ENCODE data around the gene NLRP13.

- TF ChIP-seq HDGF (IDR thresholded peaks at IDR 0.05; ENCODE audit: borderline replicate concordance) = no peak
- no peak for TF ChIP-seq SUZ12 (IDR thresholded peaks at IDR 0.05)
- TF ChIP-seq FOXM1 (IDR thresholded peaks at IDR 0.05; ENCODE audit: borderline replicate concordance) = no peak
- TF ChIP-seq ARNT (IDR thresholded peaks at IDR 0.05) = no peak
- TF ChIP-seq SP1 (IDR thresholded peaks at IDR 0.05) = no peak
- no peak for TF ChIP-seq BHLHE40 (IDR thresholded peaks at IDR 0.05; ENCODE audit: borderline replicate concordance)
Measured at GRCh38 chr19:55867101-55867500, 65.0 kb downstream of the NLRP13 start.
